GM13977 (cell line): Measurements from ENCODE around the gene NOTCH3.

Experiments
- DNase-seq: peaks from one replicate; pipeline ENCODE4 v3.0.0; 2012; ENCODE audit warnings: low spot score
- in situ Hi-C: fragments of 300-500 bp; cut with MboI; formaldehyde crosslinking; loops from one replicate; pipeline ENCODE4 v1.12.0; 2022; ENCODE audit warnings: low sequenced_read_pairs, low pct_unique_long_range_greater_than_20kb, mixed read lengths, inconsistent platforms; ENCODE audit not compliant: unreplicated experiment
- TF ChIP-seq, protein P1 (sequence below): IDR thresholded peaks from 2 replicates; pipeline ENCODE4 v1.5.1; 2012; ENCODE audit warnings: mild to moderate bottlenecking, control low read depth; ENCODE audit not compliant: insufficient read depth; ENCODE audit errors: extremely low read depth, missing control alignments

NOTCH3 gene

GRCh38 chr19:15147090-15147489 lies 53.7 kb downstream of the NOTCH3 start:
- TF ChIP-seq, protein P1, sequence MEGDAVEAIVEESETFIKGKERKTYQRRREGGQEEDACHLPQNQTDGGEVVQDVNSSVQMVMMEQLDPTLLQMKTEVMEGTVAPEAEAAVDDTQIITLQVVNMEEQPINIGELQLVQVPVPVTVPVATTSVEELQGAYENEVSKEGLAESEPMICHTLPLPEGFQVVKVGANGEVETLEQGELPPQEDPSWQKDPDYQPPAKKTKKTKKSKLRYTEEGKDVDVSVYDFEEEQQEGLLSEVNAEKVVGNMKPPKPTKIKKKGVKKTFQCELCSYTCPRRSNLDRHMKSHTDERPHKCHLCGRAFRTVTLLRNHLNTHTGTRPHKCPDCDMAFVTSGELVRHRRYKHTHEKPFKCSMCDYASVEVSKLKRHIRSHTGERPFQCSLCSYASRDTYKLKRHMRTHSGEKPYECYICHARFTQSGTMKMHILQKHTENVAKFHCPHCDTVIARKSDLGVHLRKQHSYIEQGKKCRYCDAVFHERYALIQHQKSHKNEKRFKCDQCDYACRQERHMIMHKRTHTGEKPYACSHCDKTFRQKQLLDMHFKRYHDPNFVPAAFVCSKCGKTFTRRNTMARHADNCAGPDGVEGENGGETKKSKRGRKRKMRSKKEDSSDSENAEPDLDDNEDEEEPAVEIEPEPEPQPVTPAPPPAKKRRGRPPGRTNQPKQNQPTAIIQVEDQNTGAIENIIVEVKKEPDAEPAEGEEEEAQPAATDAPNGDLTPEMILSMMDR = no peak
- no peak for DNase-seq
- in situ Hi-C loops = no loop called here

GRCh38 chr19:15144046-15144646 lies 56.6 kb downstream of the NOTCH3 start:
- in situ Hi-C loops = no loop called here
- DNase-seq = no peak
- TF ChIP-seq, protein P1 = no peak

- in situ Hi-C loops = no loop called here
- DNase-seq = no peak
- TF ChIP-seq, protein P1 = no peak
Observed at GRCh38 chr19:15142313-15142712, 58.5 kb downstream of the NOTCH3 start.

DNA sequence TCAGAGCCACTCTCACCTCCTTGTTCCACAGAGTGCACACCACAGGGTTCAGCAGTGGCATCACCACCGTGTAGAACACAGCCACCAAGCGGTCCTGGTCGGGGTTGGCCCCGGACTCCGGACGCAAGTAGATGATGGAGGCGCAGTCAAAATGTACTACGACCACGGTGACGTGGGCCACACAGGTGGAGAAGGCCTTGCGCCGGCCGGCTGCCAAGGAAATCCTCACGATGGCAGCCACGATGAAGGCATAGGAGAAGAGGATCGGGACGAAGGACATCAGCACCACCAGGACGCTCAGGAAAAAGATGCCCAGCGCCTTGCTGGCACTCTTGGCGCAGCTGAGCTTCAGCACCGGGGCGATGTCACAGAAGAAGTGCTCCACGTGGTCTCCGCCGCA lies 59.7 kb downstream of the NOTCH3 start:
- no peak for DNase-seq

GRCh38 chr19:15138427-15138826 lies 62.4 kb downstream of the NOTCH3 start:
- in situ Hi-C loops = no loop called here
- no peak for DNase-seq
- TF ChIP-seq, protein P1 = no peak

More for the DNA sequence above, 59.7 kb downstream of the NOTCH3 start:
- in situ Hi-C loops = no loop called here
- TF ChIP-seq, protein P1 = no peak

GRCh38 chr19:15137777-15138176 lies 63.0 kb downstream of the NOTCH3 start:
- TF ChIP-seq, protein P1 = no peak
- no peak for DNase-seq
- in situ Hi-C loops = no loop called here
